A549 treated with dexamethasone at 1 μM for 4 hours (cell line): ENCODE results near the gene IFNA17. TPM values are rescaled to one million over a fixed set of nuclear protein-coding genes. Genes with fewer than 3 reads are reported as not detected.

ENCODE experiments used
- total RNA-seq: library from RNA; stranded (reverse); fragments of 200-300 nt; extraction: Qiagen RNA extraction; gene quantifications from 5 replicates; pipeline ENCODE4 v1.2.3, GENCODE V29; 2022

The IFNA17 gene
- total RNA-seq = not detected in 5 replicates

DNA sequence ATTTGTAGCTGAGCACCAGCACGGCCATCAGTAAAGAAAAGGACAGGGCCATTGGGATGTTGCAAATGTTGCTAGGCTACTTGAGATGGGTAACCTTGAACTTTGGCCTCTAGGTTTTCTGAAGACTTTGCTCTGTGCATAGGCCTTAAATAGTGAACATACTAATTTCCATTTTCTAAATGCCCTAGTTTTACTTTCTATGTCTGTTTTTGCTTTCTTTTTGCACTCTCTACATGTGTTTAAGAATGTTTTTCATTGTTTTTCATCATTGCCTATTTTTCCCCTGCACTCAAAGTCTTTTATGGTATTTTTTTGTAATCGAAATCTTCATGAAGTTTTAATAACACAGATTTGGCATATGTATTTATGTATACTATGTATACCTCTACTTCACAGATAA, at the start of gene IFNA17:
Gene IFNA17, minus strand, starts transcription at position 101 of the 400 bp plus-strand sequence. Its CDS starts 49 bp downstream, at position 52.

DNA sequence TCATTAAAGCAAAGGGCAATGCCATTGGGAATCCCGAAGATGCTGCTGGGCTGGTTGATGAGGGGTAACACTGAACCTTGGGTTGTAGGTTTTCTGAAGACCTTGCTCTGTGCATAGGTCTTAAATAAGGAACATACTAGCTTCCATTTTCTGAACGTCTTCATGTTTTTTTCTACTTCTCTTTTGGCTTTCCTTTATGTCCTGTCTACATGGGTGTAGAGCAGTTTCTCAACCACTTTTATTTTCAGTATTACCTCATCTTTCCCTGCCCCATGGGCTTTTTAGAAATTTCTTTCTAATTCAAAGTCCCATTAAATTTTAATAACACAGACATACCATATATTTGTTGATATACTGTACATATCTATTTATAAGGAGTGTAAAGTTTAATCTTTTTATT, 11.9 kb upstream of the IFNA17 start, which contains the start of gene IFNA14:
Gene IFNA14, minus strand, starts transcription at position 95 of the 400 bp plus-strand sequence. Its CDS starts 70 bp downstream, at position 25.

DNA sequence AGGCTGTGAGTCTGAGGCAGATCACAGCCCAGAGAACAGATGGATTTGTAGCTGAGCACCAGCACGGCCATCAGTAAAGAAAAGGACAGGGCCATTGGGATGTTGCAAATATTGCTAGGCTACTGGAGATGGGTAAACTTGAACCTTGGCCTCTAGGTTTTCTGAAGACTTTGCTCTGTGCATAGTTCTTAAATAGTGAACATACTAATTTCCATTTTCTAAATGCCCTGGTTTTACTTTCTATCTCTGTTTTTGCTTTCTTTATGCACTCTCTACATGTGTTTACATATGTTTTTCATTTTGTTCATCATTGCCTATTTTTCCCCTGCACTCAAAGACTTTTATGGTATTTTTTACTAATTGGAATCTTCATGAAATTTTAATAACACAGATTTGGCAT, 10.8 kb downstream of the IFNA17 start, which contains the start of gene IFNA16:
Gene IFNA16, minus strand, starts transcription at position 101 of the 400 bp plus-strand sequence. Its CDS starts 6 bp downstream, at position 95.

DNA sequence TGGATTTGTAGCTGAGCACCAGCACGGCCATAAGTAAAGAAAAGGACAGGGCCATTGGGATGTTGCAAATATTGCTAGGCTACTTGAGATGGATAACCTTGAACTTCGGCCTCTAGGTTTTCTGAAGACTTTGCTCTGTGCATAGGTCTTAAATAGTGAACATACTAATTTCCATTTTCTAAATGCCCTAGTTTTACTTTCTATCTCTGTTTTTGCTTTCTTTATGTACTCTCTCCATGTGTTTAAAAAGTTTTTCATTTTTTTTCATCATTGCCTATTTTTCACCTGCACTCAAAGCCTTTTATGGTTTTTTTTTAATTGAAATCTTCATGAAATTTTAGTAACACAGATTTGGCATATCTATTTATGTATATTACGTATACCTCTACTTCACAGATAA, 21.0 kb downstream of the IFNA17 start, which contains the start of gene IFNA10:
Gene IFNA10, minus strand, starts transcription at position 101 of the 400 bp plus-strand sequence. Its CDS starts 46 bp downstream, at position 55.

DNA sequence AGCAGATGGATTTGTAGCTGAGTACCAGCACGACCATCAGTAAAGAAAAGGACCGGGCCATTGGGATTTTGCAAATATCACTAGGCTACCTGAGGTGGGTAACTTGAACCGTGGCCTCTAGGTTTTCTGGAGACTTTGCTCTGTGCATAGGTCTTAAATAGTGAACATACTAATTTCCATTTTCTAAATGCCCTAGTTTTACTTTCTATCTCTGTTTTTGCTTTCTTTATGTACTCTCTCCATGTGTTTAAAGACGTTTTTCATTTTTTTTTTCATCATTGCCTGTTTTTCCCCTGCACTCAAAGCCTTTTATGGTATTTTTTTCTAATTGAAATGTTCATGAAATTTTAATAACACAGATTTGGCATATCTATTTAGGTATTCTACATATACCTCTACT, 25.9 kb downstream of the IFNA17 start, which contains the start of gene IFNA7:
Gene IFNA7, minus strand, starts transcription at position 101 of the 400 bp plus-strand sequence. Its CDS starts 40 bp downstream, at position 61.

DNA sequence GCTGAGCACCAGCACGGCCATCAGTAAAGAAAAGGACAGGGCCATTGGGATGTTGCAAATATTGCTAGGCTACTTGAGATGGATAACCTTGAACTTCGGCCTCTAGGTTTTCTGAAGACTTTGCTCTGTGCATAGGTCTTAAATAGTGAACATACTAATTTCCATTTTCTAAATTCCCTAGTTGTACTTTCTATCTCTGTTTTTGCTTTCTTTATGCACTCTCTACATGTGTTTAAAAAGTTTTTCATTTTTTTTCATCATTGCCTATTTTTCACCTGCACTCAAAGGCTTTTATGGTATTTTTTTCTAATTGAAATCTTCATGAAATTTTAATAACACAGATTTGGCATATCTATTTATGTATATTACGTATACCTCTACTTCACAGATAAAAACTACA, 40.5 kb downstream of the IFNA17 start, which contains the start of gene IFNA4:
Gene IFNA4, minus strand, starts transcription at position 101 of the 400 bp plus-strand sequence. Its CDS starts 56 bp downstream, at position 45.

Other genes with a start within 250 kb of the IFNA17 start
- 0.85 to 1.3 TPM (median 1.0 TPM) in 5 replicates for gene HACD4, start 196.6 kb downstream of the IFNA17 start, total RNA-seq
- 0.10 TPM in 1 of 5 replicates, not detected in the others for gene IFNB1, start 150.3 kb downstream of the IFNA17 start, total RNA-seq
- not detected in 5 replicates for gene IFNW1, start 86.4 kb downstream of the IFNA17 start, total RNA-seq
- not detected in 5 replicates for gene IFNA21, start 61.6 kb downstream of the IFNA17 start, total RNA-seq
- not detected in 5 replicates for gene IFNA4, start 40.6 kb downstream of the IFNA17 start, total RNA-seq
- gene IFNA7, start 26.0 kb downstream of the IFNA17 start, total RNA-seq = not detected in 5 replicates
- gene IFNA10, start 21.1 kb downstream of the IFNA17 start, total RNA-seq = not detected in 5 replicates
- not detected in 5 replicates for gene IFNA16, start 10.9 kb downstream of the IFNA17 start, total RNA-seq
- gene IFNA14, start 11.8 kb upstream of the IFNA17 start, total RNA-seq = not detected in 5 replicates
- not detected in 5 replicates for gene IFNA5, start 77.1 kb upstream of the IFNA17 start, total RNA-seq
- 15.3 to 21.4 TPM (median 19.5 TPM) in 5 replicates for gene KLHL9, start 107.2 kb upstream of the IFNA17 start, total RNA-seq
- not detected in 5 replicates for gene IFNA6, start 122.7 kb upstream of the IFNA17 start, total RNA-seq
- not detected in 5 replicates for gene IFNA13, start 139.8 kb upstream of the IFNA17 start, total RNA-seq
- gene IFNA2, start 157.2 kb upstream of the IFNA17 start, total RNA-seq = not detected in 5 replicates
- gene IFNA8, start 180.9 kb upstream of the IFNA17 start, total RNA-seq = not detected in 5 replicates
- gene IFNA1, start 212.2 kb upstream of the IFNA17 start, total RNA-seq = not detected in 5 replicates